WTC11 (cell line): ENCODE results near the gene RNF181. TPM values are rescaled to one million over a fixed set of nuclear protein-coding genes. Genes with fewer than 3 reads are reported as not detected.

Experiments
- ATAC-seq: fragments of 200-7000 bp; cut with Tn5 transposase; 2 replicates; pipeline ENCODE4 v1.10.0; 2021; ENCODE audit warnings: mild to moderate bottlenecking, moderate library complexity
- CTCF ChIA-PET: fragments of 300-600 bp; sonication (Branson Sonifier 250); formaldehyde crosslinking; loops from one replicate; lab custom pipeline; 2021; ENCODE audit warnings: antibody characterized with exemption; lab: Charles Lee
- POLR2A ChIA-PET: fragments of 350-600 bp; sonication (Branson Sonifier 250); formaldehyde crosslinking; loops from one replicate; lab custom pipeline; 2021; ENCODE audit warnings: antibody characterized with exemption; lab: Charles Lee
- DNase-seq: peaks from one replicate; pipeline ENCODE4 v3.0.0; 2021; ENCODE audit warnings: low spot score
- H3K27ac Mint-ChIP-seq: 2 replicates; pipeline ENCODE4 v1.8.0; 2021; ENCODE audit warnings: mixed read lengths
- H3K27me3 Mint-ChIP-seq: 2 replicates; pipeline ENCODE4 v1.8.0; 2021; ENCODE audit warnings: low read depth, mild to moderate bottlenecking, moderate library complexity, mixed read lengths
- H3K36me3 Mint-ChIP-seq: 2 replicates; pipeline ENCODE4 v1.8.0; 2021; ENCODE audit warnings: mixed read lengths
- H3K4me1 Mint-ChIP-seq: 2 replicates; pipeline ENCODE4 v1.8.0; 2022; ENCODE audit warnings: mixed read lengths
- H3K4me3 Mint-ChIP-seq: 2 replicates; pipeline ENCODE4 v1.8.0; 2021; ENCODE audit warnings: mild to moderate bottlenecking, moderate library complexity, mixed read lengths
- H3K9me3 Mint-ChIP-seq: 2 replicates; pipeline ENCODE4 v1.8.0; 2021; ENCODE audit warnings: mixed read lengths
- ARID4B ChIP-seq: sonication (generic); formaldehyde crosslinking; IDR thresholded peaks from 2 replicates; pipeline ENCODE4 v1.8.0; 2023; ENCODE audit warnings: missing genetic modification reagents, mild to moderate bottlenecking, borderline replicate concordance
- ATF3 ChIP-seq: sonication (generic); formaldehyde crosslinking; conservative IDR thresholded peaks from 2 replicates; pipeline ENCODE4 v1.8.1; 2022; ENCODE audit warnings: mild to moderate bottlenecking, missing genetic modification reagents
- ATF6 ChIP-seq: sonication (generic); formaldehyde crosslinking; IDR thresholded peaks from 2 replicates; pipeline ENCODE4 v1.8.1; 2023; ENCODE audit warnings: mild to moderate bottlenecking, missing genetic modification reagents
- CBFB ChIP-seq: sonication (generic); formaldehyde crosslinking; IDR thresholded peaks from 2 replicates; pipeline ENCODE4 v1.8.1; 2022; ENCODE audit warnings: mild to moderate bottlenecking, low read depth, missing genetic modification reagents
- ETV6 ChIP-seq: sonication (generic); formaldehyde crosslinking; IDR thresholded peaks from 2 replicates; pipeline ENCODE4 v1.8.1; 2022; ENCODE audit warnings: mild to moderate bottlenecking, missing genetic modification reagents
- HMGA2 ChIP-seq: fragments of 250-450 bp; sonication (Bioruptor Pico); IDR thresholded peaks from 2 replicates; pipeline ENCODE4 v1.4.0; 2021; ENCODE audit warnings: mild to moderate bottlenecking, moderate library complexity
- MXD4 ChIP-seq: fragments of 250-450 bp; sonication (Bioruptor Pico); IDR thresholded peaks from 2 replicates; pipeline ENCODE4 v1.8.0; 2021; ENCODE audit warnings: mild to moderate bottlenecking, moderate library complexity, borderline replicate concordance
- NR2C2 ChIP-seq: sonication (generic); formaldehyde crosslinking; IDR thresholded peaks from 2 replicates; pipeline ENCODE4 v1.8.0; 2022; ENCODE audit warnings: mild to moderate bottlenecking, missing genetic modification reagents
- RORB ChIP-seq: fragments of 250-450 bp; sonication (Bioruptor Pico); IDR thresholded peaks from 2 replicates; pipeline ENCODE4 v1.9.0; 2021; ENCODE audit warnings: mild to moderate bottlenecking
- SOX15 ChIP-seq: fragments of 250-450 bp; sonication (Bioruptor Pico); IDR thresholded peaks from 2 replicates; pipeline ENCODE4 v1.9.0; 2021; ENCODE audit warnings: mild to moderate bottlenecking
- TCF7 ChIP-seq: sonication (generic); formaldehyde crosslinking; IDR thresholded peaks from 2 replicates; pipeline ENCODE4 v1.8.0; 2022; ENCODE audit warnings: mild to moderate bottlenecking, low read depth, missing genetic modification reagents, moderate library complexity
- TEAD4 ChIP-seq: sonication (generic); formaldehyde crosslinking; IDR thresholded peaks from 2 replicates; pipeline ENCODE4 v1.8.0; 2022; ENCODE audit warnings: mild to moderate bottlenecking, missing genetic modification reagents
- USF1 ChIP-seq: sonication (generic); formaldehyde crosslinking; IDR thresholded peaks from 2 replicates; pipeline ENCODE4 v1.8.0; 2022; ENCODE audit warnings: mild to moderate bottlenecking, missing genetic modification reagents
- ZBTB21 ChIP-seq: sonication (generic); formaldehyde crosslinking; IDR thresholded peaks from 2 replicates; pipeline ENCODE4 v1.8.1; 2023; ENCODE audit warnings: mild to moderate bottlenecking, missing genetic modification reagents, borderline replicate concordance
- ZNF219 ChIP-seq: sonication (generic); formaldehyde crosslinking; IDR thresholded peaks from 2 replicates; pipeline ENCODE4 v1.8.0; 2023; ENCODE audit warnings: missing genetic modification reagents, mild to moderate bottlenecking, borderline replicate concordance
- ZNF263 ChIP-seq: sonication (generic); formaldehyde crosslinking; IDR thresholded peaks from 2 replicates; pipeline ENCODE4 v1.8.1; 2022; ENCODE audit warnings: low read depth, mild to moderate bottlenecking, moderate library complexity, missing genetic modification reagents
- ZNF396 ChIP-seq: fragments of 250-450 bp; sonication (Bioruptor Pico); IDR thresholded peaks from 2 replicates; pipeline ENCODE4 v1.8.0; 2021; ENCODE audit warnings: mild to moderate bottlenecking, moderate library complexity, borderline replicate concordance
- ZNF423 ChIP-seq: fragments of 250-450 bp; sonication (Bioruptor Pico); IDR thresholded peaks from 2 replicates; pipeline ENCODE4 v2.1.2; 2022; ENCODE audit warnings: mild to moderate bottlenecking, moderate library complexity
- total RNA-seq: library from RNA; stranded (reverse); gene quantifications from 3 replicates; pipeline ENCODE4 v1.2.3, GENCODE V29; 2021
- TF ChIP-seq, protein P1 (sequence below): sonication (generic); formaldehyde crosslinking; IDR thresholded peaks from 2 replicates; pipeline ENCODE4 v1.8.1; 2023; ENCODE audit warnings: mild to moderate bottlenecking, moderate library complexity, missing genetic modification reagents
- TF ChIP-seq, protein P2 (sequence below): sonication (generic); formaldehyde crosslinking; IDR thresholded peaks from 2 replicates; pipeline ENCODE4 v1.8.1; 2022; ENCODE audit warnings: missing genetic modification reagents, borderline replicate concordance
- TF ChIP-seq, protein P3 (sequence below): sonication (generic); formaldehyde crosslinking; IDR thresholded peaks from 2 replicates; pipeline ENCODE4 v1.8.1; 2022; ENCODE audit warnings: mild to moderate bottlenecking, missing genetic modification reagents, moderate library complexity, borderline replicate concordance
- TF ChIP-seq, protein P4 (sequence below): sonication (generic); formaldehyde crosslinking; IDR thresholded peaks from 2 replicates; pipeline ENCODE4 v1.8.1; 2023; ENCODE audit warnings: mild to moderate bottlenecking, missing genetic modification reagents, moderate library complexity

The RNF181 gene
- total RNA-seq, 1 experiment from 2014 or later = 95.4 TPM

GRCh38 chr2:85548608-85548900 lies 47.0 kb upstream of the RNF181 start:
- Mint-ChIP-seq H3K4me3 (no peak overlapping the region), H3K27ac (no peak overlapping the region), H3K9me3 (no peaks in the 10 kb centered on the region), H3K36me3 (peaks cover 51% of the 10 kb centered on the region)
- ChIA-PET CTCF (interaction anchor here (1.0 to 3.8 kb wide), 2 partner anchors 10 to 128 kb away, joined by 4 to 24 read pairs; partner anchors contain the start of genes MAT2A and SH2D6), POLR2A (interaction anchor here (1.4 to 2.2 kb wide), 2 partner anchors 10 to 13 kb away, joined by 5 to 14 read pairs; partner anchors contain the start of genes GGCX and MAT2A)
- no peak for DNase-seq
- ATAC-seq = no peak
- TF ChIP-seq TCF7 (CRISPR knock-in tag) = no peak
- TF ChIP-seq NR2C2 (CRISPR knock-in tag) = no peak
- no peak for TF ChIP-seq ATF3 (CRISPR knock-in tag)
- TF ChIP-seq, protein P1, sequence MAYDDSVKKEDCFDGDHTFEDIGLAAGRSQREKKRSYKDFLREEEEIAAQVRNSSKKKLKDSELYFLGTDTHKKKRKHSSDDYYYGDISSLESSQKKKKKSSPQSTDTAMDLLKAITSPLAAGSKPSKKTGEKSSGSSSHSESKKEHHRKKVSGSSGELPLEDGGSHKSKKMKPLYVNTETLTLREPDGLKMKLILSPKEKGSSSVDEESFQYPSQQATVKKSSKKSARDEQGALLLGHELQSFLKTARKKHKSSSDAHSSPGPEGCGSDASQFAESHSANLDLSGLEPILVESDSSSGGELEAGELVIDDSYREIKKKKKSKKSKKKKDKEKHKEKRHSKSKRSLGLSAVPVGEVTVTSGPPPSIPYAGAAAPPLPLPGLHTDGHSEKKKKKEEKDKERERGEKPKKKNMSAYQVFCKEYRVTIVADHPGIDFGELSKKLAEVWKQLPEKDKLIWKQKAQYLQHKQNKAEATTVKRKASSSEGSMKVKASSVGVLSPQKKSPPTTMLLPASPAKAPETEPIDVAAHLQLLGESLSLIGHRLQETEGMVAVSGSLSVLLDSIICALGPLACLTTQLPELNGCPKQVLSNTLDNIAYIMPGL = no peak
- TF ChIP-seq, protein P2, sequence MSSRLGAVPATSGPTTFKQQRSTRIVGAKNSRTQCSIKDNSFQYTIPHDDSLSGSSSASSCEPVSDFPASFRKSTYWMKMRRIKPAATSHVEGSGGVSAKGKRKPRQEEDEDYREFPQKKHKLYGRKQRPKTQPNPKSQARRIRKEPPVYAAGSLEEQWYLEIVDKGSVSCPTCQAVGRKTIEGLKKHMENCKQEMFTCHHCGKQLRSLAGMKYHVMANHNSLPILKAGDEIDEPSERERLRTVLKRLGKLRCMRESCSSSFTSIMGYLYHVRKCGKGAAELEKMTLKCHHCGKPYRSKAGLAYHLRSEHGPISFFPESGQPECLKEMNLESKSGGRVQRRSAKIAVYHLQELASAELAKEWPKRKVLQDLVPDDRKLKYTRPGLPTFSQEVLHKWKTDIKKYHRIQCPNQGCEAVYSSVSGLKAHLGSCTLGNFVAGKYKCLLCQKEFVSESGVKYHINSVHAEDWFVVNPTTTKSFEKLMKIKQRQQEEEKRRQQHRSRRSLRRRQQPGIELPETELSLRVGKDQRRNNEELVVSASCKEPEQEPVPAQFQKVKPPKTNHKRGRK = no peak
- TF ChIP-seq RORB (CRISPR knock-in tag) = no peak
- no peak for TF ChIP-seq USF1
- no peak for TF ChIP-seq SOX15 (CRISPR knock-in tag)
- TF ChIP-seq HMGA2 = no peak
- no peak for TF ChIP-seq ZNF396 (CRISPR knock-in tag)
- TF ChIP-seq, protein P3, sequence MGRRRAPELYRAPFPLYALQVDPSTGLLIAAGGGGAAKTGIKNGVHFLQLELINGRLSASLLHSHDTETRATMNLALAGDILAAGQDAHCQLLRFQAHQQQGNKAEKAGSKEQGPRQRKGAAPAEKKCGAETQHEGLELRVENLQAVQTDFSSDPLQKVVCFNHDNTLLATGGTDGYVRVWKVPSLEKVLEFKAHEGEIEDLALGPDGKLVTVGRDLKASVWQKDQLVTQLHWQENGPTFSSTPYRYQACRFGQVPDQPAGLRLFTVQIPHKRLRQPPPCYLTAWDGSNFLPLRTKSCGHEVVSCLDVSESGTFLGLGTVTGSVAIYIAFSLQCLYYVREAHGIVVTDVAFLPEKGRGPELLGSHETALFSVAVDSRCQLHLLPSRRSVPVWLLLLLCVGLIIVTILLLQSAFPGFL (CRISPR knock-in tag) = no peak
- TF ChIP-seq, all 79 proteins: peak for 0
- Mint-ChIP-seq H3K4me1 (peaks cover 15% of the 10 kb centered on the region), H3K27me3 (no peaks in the 10 kb centered on the region)

- Mint-ChIP-seq H3K27me3 (no peaks in the 10 kb centered on the region), H3K36me3 (peaks cover 49% of the 10 kb centered on the region), H3K4me1 (peaks cover 11% of the 10 kb centered on the region), H3K27ac (no peak overlapping the region), H3K9me3 (no peaks in the 10 kb centered on the region), H3K4me3 (no peak overlapping the region)
- DNase-seq = no peak
- CTCF ChIA-PET = interaction anchor here (0.9 to 3.8 kb wide), 3 partner anchors 11 to 159 kb away, joined by 3 to 24 read pairs (median 4); partner anchors contain the start of genes MAT2A and SH2D6
- ATAC-seq = no peak
- POLR2A ChIA-PET = interaction anchor here (1.4 to 2.2 kb wide), 2 partner anchors 10 to 12 kb away, joined by 5 to 14 read pairs; partner anchors contain the start of genes GGCX and MAT2A
- TF ChIP-seq ARID4B (CRISPR knock-in tag) = no peak
- TF ChIP-seq CBFB (CRISPR knock-in tag) = no peak
- TF ChIP-seq ATF6 = no peak
- TF ChIP-seq, protein P4, sequence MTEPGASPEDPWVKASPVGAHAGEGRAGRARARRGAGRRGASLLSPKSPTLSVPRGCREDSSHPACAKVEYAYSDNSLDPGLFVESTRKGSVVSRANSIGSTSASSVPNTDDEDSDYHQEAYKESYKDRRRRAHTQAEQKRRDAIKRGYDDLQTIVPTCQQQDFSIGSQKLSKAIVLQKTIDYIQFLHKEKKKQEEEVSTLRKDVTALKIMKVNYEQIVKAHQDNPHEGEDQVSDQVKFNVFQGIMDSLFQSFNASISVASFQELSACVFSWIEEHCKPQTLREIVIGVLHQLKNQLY (CRISPR knock-in tag) = no peak
- no peak for TF ChIP-seq ETV6 (CRISPR knock-in tag)
- TF ChIP-seq TEAD4 (CRISPR knock-in tag) = no peak
- no peak for TF ChIP-seq ZBTB21 (CRISPR knock-in tag)
- no peak for TF ChIP-seq ZNF263
- no peak for TF ChIP-seq ZNF219 (CRISPR knock-in tag)
- TF ChIP-seq ZNF423 (CRISPR knock-in tag) = no peak
- no peak for TF ChIP-seq MXD4
Measured at GRCh38 chr2:85549095-85549494, 46.5 kb upstream of the RNF181 start.
